ENCODE measurements around the gene ARPC4.

DNA sequence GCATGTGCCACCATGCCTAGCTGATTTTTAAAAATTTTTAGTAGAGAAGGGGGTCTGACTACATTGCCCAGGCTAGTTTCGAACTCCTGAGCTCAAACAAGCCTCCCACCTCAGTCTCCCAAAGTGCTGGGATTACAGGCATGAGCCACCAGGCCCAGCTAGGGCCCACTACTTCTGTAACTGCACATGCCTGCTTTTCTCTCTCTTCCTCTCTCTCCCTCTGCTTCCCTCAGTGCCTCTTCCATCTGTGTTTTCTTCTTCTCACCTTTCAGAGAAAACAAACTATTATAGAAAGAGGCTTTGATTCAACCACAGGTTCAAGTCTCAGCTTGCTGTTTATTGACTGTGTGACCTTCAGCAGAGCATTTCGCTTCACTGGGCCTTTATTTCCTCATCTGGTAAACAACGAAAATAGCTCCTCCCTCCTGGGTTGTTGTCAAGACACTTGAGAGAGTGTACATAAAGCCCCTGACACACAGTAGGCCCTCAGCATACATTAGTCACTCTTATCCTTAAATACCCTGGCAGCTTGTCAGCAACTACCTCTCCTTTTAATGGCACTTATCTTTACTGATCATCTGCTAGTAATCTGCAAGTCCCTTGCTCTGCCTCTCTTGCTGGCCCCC, 10.8 kb upstream of the ARPC4 start:
- TF ChIP-seq, protein P1, sequence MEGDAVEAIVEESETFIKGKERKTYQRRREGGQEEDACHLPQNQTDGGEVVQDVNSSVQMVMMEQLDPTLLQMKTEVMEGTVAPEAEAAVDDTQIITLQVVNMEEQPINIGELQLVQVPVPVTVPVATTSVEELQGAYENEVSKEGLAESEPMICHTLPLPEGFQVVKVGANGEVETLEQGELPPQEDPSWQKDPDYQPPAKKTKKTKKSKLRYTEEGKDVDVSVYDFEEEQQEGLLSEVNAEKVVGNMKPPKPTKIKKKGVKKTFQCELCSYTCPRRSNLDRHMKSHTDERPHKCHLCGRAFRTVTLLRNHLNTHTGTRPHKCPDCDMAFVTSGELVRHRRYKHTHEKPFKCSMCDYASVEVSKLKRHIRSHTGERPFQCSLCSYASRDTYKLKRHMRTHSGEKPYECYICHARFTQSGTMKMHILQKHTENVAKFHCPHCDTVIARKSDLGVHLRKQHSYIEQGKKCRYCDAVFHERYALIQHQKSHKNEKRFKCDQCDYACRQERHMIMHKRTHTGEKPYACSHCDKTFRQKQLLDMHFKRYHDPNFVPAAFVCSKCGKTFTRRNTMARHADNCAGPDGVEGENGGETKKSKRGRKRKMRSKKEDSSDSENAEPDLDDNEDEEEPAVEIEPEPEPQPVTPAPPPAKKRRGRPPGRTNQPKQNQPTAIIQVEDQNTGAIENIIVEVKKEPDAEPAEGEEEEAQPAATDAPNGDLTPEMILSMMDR (IDR thresholded peaks at IDR 0.05; ENCODE audit: low read depth, low read length): no peak
- TF ChIP-seq EZH2phosphoT487 (IDR thresholded peaks at IDR 0.05; ENCODE audit: low read depth): no peak

Data from OCI-LY3 (cell line).